ENCODE measurements around the gene PYGB. TPM values are rescaled to one million over a fixed set of nuclear protein-coding genes. Genes with fewer than 3 reads are reported as not detected.

PYGB gene
- total RNA-seq, 2 experiments from 2014 or later: 26.3 to 27.5 TPM

GRCh38 chr20:25319241-25320034 lies 71.6 kb downstream of the PYGB start:
- no peak overlapping the region for H3K27ac ChIP-seq (ENCODE audit: low read depth in 1 of 2, low read length in 2 of 2)
- H3K36me3 ChIP-seq (ENCODE audit: insufficient read depth, low read length): peaks cover 26% of the 10 kb centered on the region
- H3K27me3 ChIP-seq (ENCODE audit: control insufficient read depth in 1 of 2, insufficient read depth in 2 of 2, low read length in 2 of 2): no peaks in the 10 kb centered on the region
- DNase-seq (peak in 1 of 14 experiments; percentile 2), ATAC-seq (ENCODE audit: poor library complexity) (no peak)
- Mint-ChIP-seq H3K27ac (no peak overlapping the region), H3K9me3 (no peaks in the 10 kb centered on the region), H3K4me1 (ENCODE audit: low read depth) (peaks cover 6% of the 10 kb centered on the region), H3K36me3 (ENCODE audit: low read depth) (peaks cover 37% of the 10 kb centered on the region), H3K27me3 (no peaks in the 10 kb centered on the region), H3K4me3 (no peak overlapping the region)
- no peaks in the 10 kb centered on the region for H3K9me3 ChIP-seq (ENCODE audit: control insufficient read depth in 1 of 2, insufficient read depth in 1 of 2, low read length in 2 of 2)
- ChIA-PET CTCF (no interaction called here), POLR2A (no interaction called here)
- no peak overlapping the region for H3K4me3 ChIP-seq (ENCODE audit: low read length)
- TF ChIP-seq CTCF (IDR thresholded peaks at IDR 0.05): no peak
- intact Hi-C loops (cut with DNase I, micrococcal nuclease): loop anchor here in 1 of 2 experiments (2.0 kb wide), 1 partner anchor 31 kb away; no protein-coding TSS in a partner anchor
- no peaks in the 10 kb centered on the region for H3K4me1 ChIP-seq (ENCODE audit: insufficient read depth, low read length)

- no peak overlapping the region for H3K4me3 Mint-ChIP-seq
- Histone ChIP-seq H3K36me3 (ENCODE audit: insufficient read depth, low read length) (peaks cover 22% of the 10 kb centered on the region), H3K4me1 (ENCODE audit: insufficient read depth, low read length) (no peaks in the 10 kb centered on the region), H3K27ac (ENCODE audit: low read depth in 1 of 2, low read length in 2 of 2) (no peak overlapping the region), H3K4me3 (ENCODE audit: low read length) (no peak overlapping the region), H3K9me3 (ENCODE audit: control insufficient read depth in 1 of 2, insufficient read depth in 1 of 2, low read length in 2 of 2) (no peaks in the 10 kb centered on the region), H3K27me3 (ENCODE audit: control insufficient read depth in 1 of 2, insufficient read depth in 2 of 2, low read length in 2 of 2) (no peaks in the 10 kb centered on the region)
- H3K9me3 Mint-ChIP-seq: no peaks in the 10 kb centered on the region
- no peak overlapping the region for H3K27ac Mint-ChIP-seq
- intact Hi-C loops (cut with DNase I, micrococcal nuclease): no loop called here
- no peaks in the 10 kb centered on the region for H3K27me3 Mint-ChIP-seq
- DNase-seq (peak in 1 of 14 experiments; percentile 1), ATAC-seq (ENCODE audit: poor library complexity) (no peak)
- H3K36me3 Mint-ChIP-seq (ENCODE audit: low read depth): peaks cover 37% of the 10 kb centered on the region
- CTCF ChIA-PET: no interaction called here
- POLR2A ChIA-PET: no interaction called here
- H3K4me1 Mint-ChIP-seq (ENCODE audit: low read depth): peaks cover 7% of the 10 kb centered on the region
- no peak for TF ChIP-seq CTCF (IDR thresholded peaks at IDR 0.05)
Observed at GRCh38 chr20:25320035-25320800, 72.3 kb downstream of the PYGB start.

GRCh38 chr20:25321262-25321831 lies 73.5 kb downstream of the PYGB start:
- no peaks in the 10 kb centered on the region for H3K4me1 ChIP-seq (ENCODE audit: insufficient read depth, low read length)

More at GRCh38 chr20:25321262-25321831, 73.5 kb downstream of the PYGB start:
- Mint-ChIP-seq H3K4me3 (no peak overlapping the region), H3K9me3 (no peaks in the 10 kb centered on the region), H3K4me1 (ENCODE audit: low read depth) (peaks cover 10% of the 10 kb centered on the region), H3K36me3 (ENCODE audit: low read depth) (peaks cover 31% of the 10 kb centered on the region), H3K27me3 (no peaks in the 10 kb centered on the region), H3K27ac (no peak overlapping the region)
- no peaks in the 10 kb centered on the region for H3K9me3 ChIP-seq (ENCODE audit: control insufficient read depth in 1 of 2, insufficient read depth in 1 of 2, low read length in 2 of 2)
- H3K27me3 ChIP-seq (ENCODE audit: control insufficient read depth in 1 of 2, insufficient read depth in 2 of 2, low read length in 2 of 2): no peaks in the 10 kb centered on the region
- CTCF ChIA-PET: interaction anchor here (0.6 to 1.4 kb wide), 2 partner anchors 27 to 78 kb away, joined by 3 read pairs; no protein-coding TSS in a partner anchor
- intact Hi-C loops (cut with DNase I, micrococcal nuclease): no loop called here
- peak in 1 of 14 experiments; percentile 22 for DNase-seq
- H3K27ac ChIP-seq (ENCODE audit: low read depth in 1 of 2, low read length in 2 of 2): no peak overlapping the region
- POLR2A ChIA-PET: no interaction called here
- no peak overlapping the region for H3K4me3 ChIP-seq (ENCODE audit: low read length)
- ATAC-seq (ENCODE audit: poor library complexity): no peak
- TF ChIP-seq CTCF (IDR thresholded peaks at IDR 0.05): no peak
- peaks cover 20% of the 10 kb centered on the region for H3K36me3 ChIP-seq (ENCODE audit: insufficient read depth, low read length)
